ENCODE measurements around the gene USP28.
"Not testable (repeated sequence)": the region's sequence is repeated elsewhere in the genome, so short reads cannot be mapped to it uniquely, and the experiment has no call there.

The USP28 gene

GRCh38 chr11:113901141-113901540, 25.8 kb upstream of the USP28 start:
- Histone ChIP-seq H3K4me3 (ENCODE audit: insufficient read depth, low read depth, low read length, poor library complexity, severe bottlenecking) (no peak overlapping the region), H3K27ac (ENCODE audit: insufficient read depth, low read length, poor library complexity, severe bottlenecking) (no peak overlapping the region), H3K36me3 (ENCODE audit: control insufficient read depth, insufficient read depth, low read length) (no peaks in the 10 kb centered on the region), H3K4me1 (ENCODE audit: control insufficient read depth, insufficient read depth, low read length, poor library complexity, severe bottlenecking) (no peaks in the 10 kb centered on the region), H3K27me3 (replicated peaks; ENCODE audit: control insufficient read depth, insufficient read depth, low read length, poor library complexity, severe bottlenecking) (no peaks in the 10 kb centered on the region), H3K9me3 (ENCODE audit: control insufficient read depth, low read length) (no peaks in the 10 kb centered on the region)
- DNase-seq = no peak

GRCh38 chr11:113896156-113896879, 20.9 kb upstream of the USP28 start:
- Histone ChIP-seq H3K4me1 (ENCODE audit: control insufficient read depth, insufficient read depth, low read length, poor library complexity, severe bottlenecking) (no peaks in the 10 kb centered on the region), H3K27ac (ENCODE audit: insufficient read depth, low read length, poor library complexity, severe bottlenecking) (no peak overlapping the region), H3K9me3 (ENCODE audit: control insufficient read depth, low read length) (no peaks in the 10 kb centered on the region), H3K4me3 (ENCODE audit: insufficient read depth, low read depth, low read length, poor library complexity, severe bottlenecking) (no peak overlapping the region), H3K27me3 (replicated peaks; ENCODE audit: control insufficient read depth, insufficient read depth, low read length, poor library complexity, severe bottlenecking) (no peaks in the 10 kb centered on the region), H3K36me3 (ENCODE audit: control insufficient read depth, insufficient read depth, low read length) (no peaks in the 10 kb centered on the region)
- DNase-seq = no peak

- H3K36me3 ChIP-seq (ENCODE audit: control insufficient read depth, insufficient read depth, low read length) = no peaks in the 10 kb centered on the region
- no peaks in the 10 kb centered on the region for H3K27me3 ChIP-seq (replicated peaks; ENCODE audit: control insufficient read depth, insufficient read depth, low read length, poor library complexity, severe bottlenecking)
- H3K27ac ChIP-seq (ENCODE audit: insufficient read depth, low read length, poor library complexity, severe bottlenecking) = no peak overlapping the region
- H3K4me3 ChIP-seq (ENCODE audit: insufficient read depth, low read depth, low read length, poor library complexity, severe bottlenecking) = no peak overlapping the region
- H3K4me1 ChIP-seq (ENCODE audit: control insufficient read depth, insufficient read depth, low read length, poor library complexity, severe bottlenecking) = no peaks in the 10 kb centered on the region
- DNase-seq = no peak
- no peaks in the 10 kb centered on the region for H3K9me3 ChIP-seq (ENCODE audit: control insufficient read depth, low read length)
Observed at GRCh38 chr11:113895367-113896155, 20.2 kb upstream of the USP28 start.

- H3K4me1 ChIP-seq (ENCODE audit: control insufficient read depth, insufficient read depth, low read length, poor library complexity, severe bottlenecking) = no peaks in the 10 kb centered on the region
- no peak overlapping the region for H3K4me3 ChIP-seq (ENCODE audit: insufficient read depth, low read depth, low read length, poor library complexity, severe bottlenecking)
- no peaks in the 10 kb centered on the region for H3K36me3 ChIP-seq (ENCODE audit: control insufficient read depth, insufficient read depth, low read length)
- DNase-seq = no peak
- H3K27ac ChIP-seq (ENCODE audit: insufficient read depth, low read length, poor library complexity, severe bottlenecking) = no peak overlapping the region
- no peaks in the 10 kb centered on the region for H3K27me3 ChIP-seq (replicated peaks; ENCODE audit: control insufficient read depth, insufficient read depth, low read length, poor library complexity, severe bottlenecking)
- no peaks in the 10 kb centered on the region for H3K9me3 ChIP-seq (ENCODE audit: control insufficient read depth, low read length)
Observed at GRCh38 chr11:113894421-113894996, 19.1 kb upstream of the USP28 start.

- Histone ChIP-seq H3K27me3 (replicated peaks; ENCODE audit: control insufficient read depth, insufficient read depth, low read length, poor library complexity, severe bottlenecking) (no peaks in the 10 kb centered on the region), H3K4me3 (ENCODE audit: insufficient read depth, low read depth, low read length, poor library complexity, severe bottlenecking) (no peak overlapping the region), H3K36me3 (ENCODE audit: control insufficient read depth, insufficient read depth, low read length) (no peaks in the 10 kb centered on the region), H3K4me1 (ENCODE audit: control insufficient read depth, insufficient read depth, low read length, poor library complexity, severe bottlenecking) (no peaks in the 10 kb centered on the region), H3K27ac (ENCODE audit: insufficient read depth, low read length, poor library complexity, severe bottlenecking) (no peak overlapping the region), H3K9me3 (ENCODE audit: control insufficient read depth, low read length) (no peaks in the 10 kb centered on the region)
- no peak for DNase-seq
Observed at GRCh38 chr11:113888848-113889247, 13.5 kb upstream of the USP28 start.

- no peak overlapping the region for H3K27ac ChIP-seq (ENCODE audit: insufficient read depth, low read length, poor library complexity, severe bottlenecking)
- H3K4me1 ChIP-seq (ENCODE audit: control insufficient read depth, insufficient read depth, low read length, poor library complexity, severe bottlenecking) = no peaks in the 10 kb centered on the region
- DNase-seq = no peak
- H3K9me3 ChIP-seq (ENCODE audit: control insufficient read depth, low read length) = no peaks in the 10 kb centered on the region
- no peak overlapping the region for H3K4me3 ChIP-seq (ENCODE audit: insufficient read depth, low read depth, low read length, poor library complexity, severe bottlenecking)
- H3K27me3 ChIP-seq (replicated peaks; ENCODE audit: control insufficient read depth, insufficient read depth, low read length, poor library complexity, severe bottlenecking) = no peaks in the 10 kb centered on the region
- no peaks in the 10 kb centered on the region for H3K36me3 ChIP-seq (ENCODE audit: control insufficient read depth, insufficient read depth, low read length)
Observed at GRCh38 chr11:113885897-113886296, 10.5 kb upstream of the USP28 start.

GRCh38 chr11:113884361-113884836, 9.0 kb upstream of the USP28 start:
- H3K4me1 ChIP-seq (ENCODE audit: control insufficient read depth, insufficient read depth, low read length, poor library complexity, severe bottlenecking) = no peaks in the 10 kb centered on the region
- no peak overlapping the region for H3K4me3 ChIP-seq (ENCODE audit: insufficient read depth, low read depth, low read length, poor library complexity, severe bottlenecking)
- H3K27ac ChIP-seq (ENCODE audit: insufficient read depth, low read length, poor library complexity, severe bottlenecking) = no peak overlapping the region
- H3K36me3 ChIP-seq (ENCODE audit: control insufficient read depth, insufficient read depth, low read length) = no peaks in the 10 kb centered on the region
- no peak for DNase-seq
- no peaks in the 10 kb centered on the region for H3K27me3 ChIP-seq (replicated peaks; ENCODE audit: control insufficient read depth, insufficient read depth, low read length, poor library complexity, severe bottlenecking)
- H3K9me3 ChIP-seq (ENCODE audit: control insufficient read depth, low read length) = no peaks in the 10 kb centered on the region

GRCh38 chr11:113881856-113882255, 6.5 kb upstream of the USP28 start:
- H3K27me3 ChIP-seq (replicated peaks; ENCODE audit: control insufficient read depth, insufficient read depth, low read length, poor library complexity, severe bottlenecking) = no peaks in the 10 kb centered on the region
- no peak overlapping the region for H3K4me3 ChIP-seq (ENCODE audit: insufficient read depth, low read depth, low read length, poor library complexity, severe bottlenecking)
- no peak for DNase-seq
- no peaks in the 10 kb centered on the region for H3K9me3 ChIP-seq (ENCODE audit: control insufficient read depth, low read length)
- no peak overlapping the region for H3K27ac ChIP-seq (ENCODE audit: insufficient read depth, low read length, poor library complexity, severe bottlenecking)
- no peaks in the 10 kb centered on the region for H3K36me3 ChIP-seq (ENCODE audit: control insufficient read depth, insufficient read depth, low read length)
- no peaks in the 10 kb centered on the region for H3K4me1 ChIP-seq (ENCODE audit: control insufficient read depth, insufficient read depth, low read length, poor library complexity, severe bottlenecking)

- Histone ChIP-seq H3K4me3 (ENCODE audit: insufficient read depth, low read depth, low read length, poor library complexity, severe bottlenecking) (no peak overlapping the region), H3K36me3 (ENCODE audit: control insufficient read depth, insufficient read depth, low read length) (no peaks in the 10 kb centered on the region), H3K9me3 (ENCODE audit: control insufficient read depth, low read length) (no peaks in the 10 kb centered on the region), H3K4me1 (ENCODE audit: control insufficient read depth, insufficient read depth, low read length, poor library complexity, severe bottlenecking) (no peaks in the 10 kb centered on the region), H3K27me3 (replicated peaks; ENCODE audit: control insufficient read depth, insufficient read depth, low read length, poor library complexity, severe bottlenecking) (no peaks in the 10 kb centered on the region), H3K27ac (ENCODE audit: insufficient read depth, low read length, poor library complexity, severe bottlenecking) (no peak overlapping the region)
- DNase-seq = no peak
Observed at GRCh38 chr11:113880971-113881370, 5.6 kb upstream of the USP28 start.

- not testable (repeated sequence) for H3K4me1 ChIP-seq (ENCODE audit: control insufficient read depth, insufficient read depth, low read length, poor library complexity, severe bottlenecking); H3K27ac ChIP-seq (ENCODE audit: insufficient read depth, low read length, poor library complexity, severe bottlenecking); H3K9me3 ChIP-seq (ENCODE audit: control insufficient read depth, low read length); H3K27me3 ChIP-seq (replicated peaks; ENCODE audit: control insufficient read depth, insufficient read depth, low read length, poor library complexity, severe bottlenecking); H3K4me3 ChIP-seq (ENCODE audit: insufficient read depth, low read depth, low read length, poor library complexity, severe bottlenecking); DNase-seq; H3K36me3 ChIP-seq (ENCODE audit: control insufficient read depth, insufficient read depth, low read length)
Observed at GRCh38 chr11:113879446-113879845, 4.1 kb upstream of the USP28 start.
